Right lobe of liver (tissue), 6 donors: Measurements from ENCODE around the gene JADE3. TPM values are rescaled to one million over a fixed set of nuclear protein-coding genes. Genes with fewer than 3 reads are reported as not detected.

Source experiments
- ATAC-seq, 4 donors: fragments of 200-7000 bp; cut with Tn5 transposase; one replicate each; pipeline ENCODE4 v1.9.1; 2020; ENCODE audit warnings: mild to moderate bottlenecking in 4 of 4, moderate library complexity in 4 of 4
- DNase-seq, 3 donors: peaks; one replicate each; pipeline ENCODE4 v3.0.0-alpha.2; 2020
- H3K27ac ChIP-seq, 3 donors: fragments of 200-600 bp; one replicate each; pipeline ENCODE4 v1.8.0; 2022
- H3K27me3 ChIP-seq, 2 donors: fragments of 200-600 bp; one replicate each; pipeline ENCODE4 v1.8.0; 2022
- H3K36me3 ChIP-seq, 4 donors: fragments of 200-600 bp; sonication (generic) in 1 of 4; one replicate each; pipeline versions ENCODE4 v1.5.1 to v1.8.0; 2017 to 2022; ENCODE audit warnings: control low read depth in 1 of 4
- H3K4me1 ChIP-seq, 4 donors: fragments of 200-600 bp; sonication (generic) in 1 of 4; one replicate each; pipeline versions ENCODE4 v1.5.1 to v1.8.0; 2017 to 2022; ENCODE audit warnings: control low read depth in 1 of 4
- H3K4me3 ChIP-seq, 3 donors: fragments of 200-600 bp; one replicate each; pipeline ENCODE4 v1.8.0; 2022
- H3K9me3 ChIP-seq, 4 donors: fragments of 200-600 bp; sonication (generic) in 1 of 4; one replicate each; pipeline versions ENCODE4 v1.5.1 to v1.8.0; 2017 to 2022; ENCODE audit warnings: control low read depth in 1 of 4
- CTCF ChIP-seq, 4 donors: fragments of 200-600 bp in 3 of 4; fragments of 450-650 bp in 1 of 4; IDR thresholded peaks; one replicate each; pipeline versions ENCODE4 v1.5.1 to v1.8.0; 2016 to 2022; ENCODE audit warnings: antibody characterized with exemption in 4 of 4, mild to moderate bottlenecking in 2 of 4
- POLR2A ChIP-seq: fragments of 450-650 bp; IDR thresholded peaks from one replicate; pipeline ENCODE4 v1.6.1; 2017; ENCODE audit warnings: antibody characterized with exemption, mild to moderate bottlenecking
- WGBS: methylation state at CpG from one replicate; pipeline ENCODE4 v1.1.6; 2018; ENCODE audit warnings: low coverage, low lambda C conversion rate; ENCODE audit not compliant: insufficient coverage; ENCODE audit errors: missing lambda C conversion rate; 5-methylcytosine and 5-hydroxymethylcytosine counted together
- intact Hi-C, 2 donors: fragments of 100-400 bp; cut with DNase I; formaldehyde crosslinking; loops; one replicate each; pipeline versions ENCODE4 v1.11.2 to v1.14.1; 2022
- total RNA-seq, 6 experiments: library from RNA; depleted of rRNA in 2 of 6; stranded (reverse); fragments of >200 nt in 2 of 6; fragmentation: NEBNext Ultra II Directional in 3 of 6; extraction: Animal tissue kit (Norgen Biotek cat#: 25700) in 3 of 6; gene quantifications; one replicate each; pipeline versions ENCODE4 v1.1.0 to v1.2.4, GENCODE V29; 2016 to 2023
- donor health status: DM: no; HTN: yes; CAD: no.
- donor health status: DM: no; HTN: no; CAD: no.
- donor health status: DM: no; HTN: no; CAD: no.
- donor health status: DM: no; HTN: yes; CAD: no.
- donor health status: DM: no; HTN: yes; CAD: no.

The JADE3 gene
- total RNA-seq, 6 experiments from 2014 or later = 6.5 to 10.1 (median 9.1) TPM

- Histone ChIP-seq H3K4me3 (no peak overlapping the region), H3K9me3 (no peaks in the 10 kb centered on the region), H3K4me1 (no peaks in the 10 kb centered on the region), H3K27me3 (no peaks in the 10 kb centered on the region), H3K36me3 (no peaks in the 10 kb centered on the region), H3K27ac (no peak overlapping the region)
- TF ChIP-seq POLR2A (no peak), CTCF (IDR thresholded peaks at IDR 0.05) (no peak)
- intact Hi-C loops = no loop called here
- DNase-seq (no peak), ATAC-seq (no peak)
- 26% methylated on average over 2 of the region's 2 CpGs for WGBS
Measured at GRCh38 chrX:46873746-46874145, 38.5 kb upstream of the JADE3 start.

DNA sequence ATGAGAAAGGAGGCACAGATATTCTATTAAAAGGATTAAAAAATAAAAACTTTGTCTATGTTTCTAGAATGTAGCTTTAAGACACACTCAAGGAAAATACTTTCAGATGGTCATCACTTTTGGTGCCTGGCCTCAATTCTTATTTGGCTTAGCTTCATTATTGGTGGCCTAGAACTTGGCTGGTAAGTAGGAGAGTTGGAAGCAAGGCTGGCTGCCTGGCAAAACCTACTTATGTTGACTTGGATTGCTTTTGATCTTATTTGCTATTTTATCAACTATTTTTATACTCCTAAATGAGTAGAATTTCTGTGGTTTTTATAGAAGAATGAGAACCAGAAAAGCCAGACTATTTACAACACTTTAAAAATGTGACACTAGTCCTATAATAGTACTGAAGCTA is 35.3 kb upstream of the JADE3 start:
- TF ChIP-seq POLR2A = no peak
- Histone ChIP-seq H3K36me3 (no peaks in the 10 kb centered on the region), H3K4me1 (no peaks in the 10 kb centered on the region), H3K27me3 (no peaks in the 10 kb centered on the region), H3K4me3 (no peak overlapping the region), H3K9me3 (no peaks in the 10 kb centered on the region), H3K27ac (no peak overlapping the region)
- intact Hi-C loops = no loop called here
- ATAC-seq = no peak
- no peak for DNase-seq

GRCh38 chrX:46882266-46882665 is 30.0 kb upstream of the JADE3 start:
- DNase-seq (no peak), ATAC-seq (no peak)
- no peaks in the 10 kb centered on the region for H3K27me3 ChIP-seq
- no peaks in the 10 kb centered on the region for H3K4me1 ChIP-seq
- H3K36me3 ChIP-seq = no peaks in the 10 kb centered on the region
- intact Hi-C loops = no loop called here
- 50% methylated on average over 1 of the region's 1 CpG for WGBS
- no peaks in the 10 kb centered on the region for H3K9me3 ChIP-seq
- no peak overlapping the region for H3K27ac ChIP-seq
- TF ChIP-seq CTCF (IDR thresholded peaks at IDR 0.05) (no peak), POLR2A (no peak)
- H3K4me3 ChIP-seq = no peak overlapping the region

DNA sequence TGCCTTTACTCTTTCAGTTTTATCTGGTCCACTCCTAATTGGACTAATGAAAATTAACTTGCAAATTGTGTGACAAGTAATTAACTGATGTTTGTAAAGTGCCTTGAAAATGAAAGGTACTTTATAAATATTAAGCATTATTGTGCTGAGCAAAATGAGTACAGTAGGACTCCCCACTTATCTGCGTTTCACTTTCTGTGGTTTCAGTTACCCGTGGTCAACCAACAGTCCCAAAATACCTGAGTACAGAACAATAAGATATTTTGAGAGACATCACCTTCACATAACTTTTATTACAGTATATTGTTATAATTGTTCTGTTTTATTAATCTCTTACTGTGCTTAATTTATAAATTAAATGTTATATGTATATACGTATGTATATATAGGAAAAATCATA is 27.4 kb upstream of the JADE3 start:
- intact Hi-C loops = no loop called here
- ATAC-seq = no peak
- no peaks in the 10 kb centered on the region for H3K27me3 ChIP-seq
- DNase-seq = no peak
- TF ChIP-seq CTCF (IDR thresholded peaks at IDR 0.05) = no peak
- no peak for TF ChIP-seq POLR2A
- no peak overlapping the region for H3K4me3 ChIP-seq
- H3K9me3 ChIP-seq = no peaks in the 10 kb centered on the region
- H3K27ac ChIP-seq = no peak overlapping the region
- WGBS = 60% methylated on average over 3 of the region's 3 CpGs
- no peaks in the 10 kb centered on the region for H3K4me1 ChIP-seq
- H3K36me3 ChIP-seq = no peaks in the 10 kb centered on the region

GRCh38 chrX:46898207-46898606 is 14.0 kb upstream of the JADE3 start:
- H3K27me3 ChIP-seq = no peaks in the 10 kb centered on the region
- TF ChIP-seq POLR2A (no peak), CTCF (IDR thresholded peaks at IDR 0.05) (no peak)
- no peaks in the 10 kb centered on the region for H3K36me3 ChIP-seq
- intact Hi-C loops = no loop called here
- no peaks in the 10 kb centered on the region for H3K9me3 ChIP-seq
- H3K4me1 ChIP-seq = no peaks in the 10 kb centered on the region
- no peak for DNase-seq
- no peak for ATAC-seq
- H3K4me3 ChIP-seq = no peak overlapping the region
- no peak overlapping the region for H3K27ac ChIP-seq
